GM19324 (cell line): ENCODE results near the gene ATRN.

Experiments used
- ATAC-seq: cut with Tn5 transposase; IDR thresholded peaks from one replicate; pipeline ENCODE4 v1.9.1; 2021; ENCODE audit warnings: mild to moderate bottlenecking, moderate library complexity; ENCODE audit not compliant: unreplicated experiment, low FRiP score

ATRN gene

GRCh38 chr20:3671986-3672546, 201.2 kb downstream of the ATRN start:
- no peak for ATAC-seq

- no peak for ATAC-seq
These were observed 201.8 kb downstream of the ATRN start for GRCh38 chr20:3672547-3673171.

- ATAC-seq = no peak
These were observed 202.6 kb downstream of the ATRN start for GRCh38 chr20:3673221-3674070.

GRCh38 chr20:3674447-3674846, 203.6 kb downstream of the ATRN start:
- no peak for ATAC-seq

- no peak for ATAC-seq
These were observed 204.4 kb downstream of the ATRN start for GRCh38 chr20:3674995-3675900.

- ATAC-seq = no peak
These were observed 206.9 kb downstream of the ATRN start for GRCh38 chr20:3677733-3678132.

GRCh38 chr20:3678198-3678597, 207.4 kb downstream of the ATRN start:
- ATAC-seq = no peak

GRCh38 chr20:3678856-3679720, 208.3 kb downstream of the ATRN start:
- no peak for ATAC-seq

- ATAC-seq = no peak
These were observed 209.2 kb downstream of the ATRN start for GRCh38 chr20:3679749-3680700.

- ATAC-seq = no peak
These were observed 210.0 kb downstream of the ATRN start for GRCh38 chr20:3680701-3681351.

GRCh38 chr20:3681352-3681930, 210.6 kb downstream of the ATRN start:
- ATAC-seq = no peak

- no peak for ATAC-seq
These were observed 211.3 kb downstream of the ATRN start, which contains the start of gene ADAM33 for GRCh38 chr20:3681931-3682781. Gene ADAM33 (minus strand): TSS chr20:3682010. CDS start chr20:3682004, 6 bp downstream.

- ATAC-seq = no peak
These were observed 214.5 kb downstream of the ATRN start for GRCh38 chr20:3685341-3685740.

- no peak for ATAC-seq
These were observed 215.6 kb downstream of the ATRN start for GRCh38 chr20:3686421-3686820.

- no peak for ATAC-seq
These were observed 216.1 kb downstream of the ATRN start for GRCh38 chr20:3686867-3687321.

GRCh38 chr20:3687655-3688054, 216.8 kb downstream of the ATRN start:
- no peak for ATAC-seq

GRCh38 chr20:3689978-3690377, 219.2 kb downstream of the ATRN start:
- ATAC-seq = no peak
